ENCODE results near the gene MRRF.

MRRF gene

GRCh38 chr9:122368642-122369041 is 104.0 kb downstream of the MRRF start:
- Histone ChIP-seq H3K4me3 (ENCODE audit: low read length) (no peak overlapping the region), H3K27ac (ENCODE audit: low read length) (no peak overlapping the region), H3K9me3 (ENCODE audit: insufficient read depth, low read depth, low read length) (no peaks in the 10 kb centered on the region), H3K9ac (ENCODE audit: low read depth, low read length) (no peak overlapping the region), H3K4me1 (ENCODE audit: insufficient read depth, low read length) (0 out of 2 replicates have a peak, but pooled peaks cover 5% of the 10 kb centered on the region), H3K27me3 (ENCODE audit: insufficient read depth, low read length) (peaks cover 51% of the 10 kb centered on the region), H3K36me3 (ENCODE audit: insufficient read depth, low read depth, low read length) (no peaks in the 10 kb centered on the region)

GRCh38 chr9:122370303-122370702 is 105.6 kb downstream of the MRRF start:
- H3K9me3 ChIP-seq (ENCODE audit: insufficient read depth, low read depth, low read length): no peaks in the 10 kb centered on the region
- peaks cover 67% of the 10 kb centered on the region for H3K27me3 ChIP-seq (ENCODE audit: insufficient read depth, low read length)
- peaks cover 10% of the 10 kb centered on the region for H3K4me1 ChIP-seq (ENCODE audit: insufficient read depth, low read length)
- H3K27ac ChIP-seq (ENCODE audit: low read length): no peak overlapping the region
- H3K36me3 ChIP-seq (ENCODE audit: insufficient read depth, low read depth, low read length): no peaks in the 10 kb centered on the region
- H3K9ac ChIP-seq (ENCODE audit: low read depth, low read length): no peak overlapping the region
- H3K4me3 ChIP-seq (ENCODE audit: low read length): peak overlapping the region; percentile 73; the same call in 1 of the 2 replicates

- Histone ChIP-seq H3K36me3 (ENCODE audit: insufficient read depth, low read depth, low read length) (no peaks in the 10 kb centered on the region), H3K9ac (ENCODE audit: low read depth, low read length) (no peak within 1 kb of the TSS), H3K27me3 (ENCODE audit: insufficient read depth, low read length) (peaks cover 72% of the 10 kb centered on the region), H3K27ac (ENCODE audit: low read length) (no peak within 1 kb of the TSS), H3K9me3 (ENCODE audit: insufficient read depth, low read depth, low read length) (no peaks in the 10 kb centered on the region), H3K4me1 (ENCODE audit: insufficient read depth, low read length) (peaks cover 17% of the 10 kb centered on the region), H3K4me3 (ENCODE audit: low read length) (peak within 1 kb of the TSS; percentile 73)
Observed at GRCh38 chr9:122370869-122371755, 106.4 kb downstream of the MRRF start, which contains the start of gene PTGS1. Gene PTGS1 (plus strand): TSS chr9:122371024. CDS start chr9:122371085, 61 bp downstream.

GRCh38 chr9:122371846-122372245 is 107.2 kb downstream of the MRRF start:
- H3K4me1 ChIP-seq (ENCODE audit: insufficient read depth, low read length): peaks cover 22% of the 10 kb centered on the region
- H3K36me3 ChIP-seq (ENCODE audit: insufficient read depth, low read depth, low read length): no peaks in the 10 kb centered on the region
- H3K9ac ChIP-seq (ENCODE audit: low read depth, low read length): no peak overlapping the region
- H3K9me3 ChIP-seq (ENCODE audit: insufficient read depth, low read depth, low read length): no peaks in the 10 kb centered on the region
- H3K4me3 ChIP-seq (ENCODE audit: low read length): peak overlapping the region; percentile 73; the same call in 1 of the 2 replicates
- H3K27ac ChIP-seq (ENCODE audit: low read length): no peak overlapping the region
- H3K27me3 ChIP-seq (ENCODE audit: insufficient read depth, low read length): peaks cover 72% of the 10 kb centered on the region

- Histone ChIP-seq H3K4me3 (ENCODE audit: low read length) (no peak overlapping the region), H3K27me3 (ENCODE audit: insufficient read depth, low read length) (peaks cover 72% of the 10 kb centered on the region), H3K9ac (ENCODE audit: low read depth, low read length) (no peak overlapping the region), H3K9me3 (ENCODE audit: insufficient read depth, low read depth, low read length) (no peaks in the 10 kb centered on the region), H3K27ac (ENCODE audit: low read length) (no peak overlapping the region), H3K4me1 (ENCODE audit: insufficient read depth, low read length) (peaks cover 22% of the 10 kb centered on the region), H3K36me3 (ENCODE audit: insufficient read depth, low read depth, low read length) (no peaks in the 10 kb centered on the region)
Observed at GRCh38 chr9:122372856-122373845, 108.5 kb downstream of the MRRF start.

- Histone ChIP-seq H3K27me3 (ENCODE audit: insufficient read depth, low read length) (peaks cover 58% of the 10 kb centered on the region), H3K9me3 (ENCODE audit: insufficient read depth, low read depth, low read length) (peaks cover 6% of the 10 kb centered on the region; the same call in 1 of the 2 replicates), H3K36me3 (ENCODE audit: insufficient read depth, low read depth, low read length) (no peaks in the 10 kb centered on the region), H3K4me3 (ENCODE audit: low read length) (peak overlapping the region; percentile 39), H3K27ac (ENCODE audit: low read length) (no peak overlapping the region), H3K4me1 (ENCODE audit: insufficient read depth, low read length) (peaks cover 22% of the 10 kb centered on the region), H3K9ac (ENCODE audit: low read depth, low read length) (peak overlapping the region; percentile 0; the same call in 1 of the 2 replicates)
Observed at GRCh38 chr9:122374885-122375420, 110.3 kb downstream of the MRRF start.

- Histone ChIP-seq H3K27ac (ENCODE audit: low read length) (no peak overlapping the region), H3K27me3 (ENCODE audit: insufficient read depth, low read length) (peaks cover 40% of the 10 kb centered on the region), H3K36me3 (ENCODE audit: insufficient read depth, low read depth, low read length) (no peaks in the 10 kb centered on the region), H3K9me3 (ENCODE audit: insufficient read depth, low read depth, low read length) (peaks cover 6% of the 10 kb centered on the region; the same call in 1 of the 2 replicates), H3K9ac (ENCODE audit: low read depth, low read length) (no peak overlapping the region), H3K4me3 (ENCODE audit: low read length) (no peak overlapping the region), H3K4me1 (ENCODE audit: insufficient read depth, low read length) (peaks cover 18% of the 10 kb centered on the region)
Observed at GRCh38 chr9:122376796-122377195, 112.1 kb downstream of the MRRF start.

GRCh38 chr9:122377241-122378164 is 112.8 kb downstream of the MRRF start:
- H3K4me1 ChIP-seq (ENCODE audit: insufficient read depth, low read length): peaks cover 18% of the 10 kb centered on the region
- H3K4me3 ChIP-seq (ENCODE audit: low read length): no peak overlapping the region
- no peak overlapping the region for H3K9ac ChIP-seq (ENCODE audit: low read depth, low read length)
- peaks cover 6% of the 10 kb centered on the region; the same call in 1 of the 2 replicates for H3K9me3 ChIP-seq (ENCODE audit: insufficient read depth, low read depth, low read length)
- no peaks in the 10 kb centered on the region for H3K36me3 ChIP-seq (ENCODE audit: insufficient read depth, low read depth, low read length)
- H3K27ac ChIP-seq (ENCODE audit: low read length): no peak overlapping the region
- peaks cover 32% of the 10 kb centered on the region for H3K27me3 ChIP-seq (ENCODE audit: insufficient read depth, low read length)

- Histone ChIP-seq H3K9ac (ENCODE audit: low read depth, low read length) (no peak overlapping the region), H3K27me3 (ENCODE audit: insufficient read depth, low read length) (peaks cover 25% of the 10 kb centered on the region), H3K4me1 (ENCODE audit: insufficient read depth, low read length) (peaks cover 18% of the 10 kb centered on the region), H3K36me3 (ENCODE audit: insufficient read depth, low read depth, low read length) (no peaks in the 10 kb centered on the region), H3K4me3 (ENCODE audit: low read length) (no peak overlapping the region), H3K9me3 (ENCODE audit: insufficient read depth, low read depth, low read length) (peaks cover 6% of the 10 kb centered on the region; the same call in 1 of the 2 replicates), H3K27ac (ENCODE audit: low read length) (no peak overlapping the region)
Observed at GRCh38 chr9:122378236-122378635, 113.6 kb downstream of the MRRF start.

- Histone ChIP-seq H3K27me3 (ENCODE audit: insufficient read depth, low read length) (peaks cover 14% of the 10 kb centered on the region), H3K36me3 (ENCODE audit: insufficient read depth, low read depth, low read length) (no peaks in the 10 kb centered on the region), H3K4me1 (ENCODE audit: insufficient read depth, low read length) (peaks cover 18% of the 10 kb centered on the region), H3K4me3 (ENCODE audit: low read length) (no peak overlapping the region), H3K9me3 (ENCODE audit: insufficient read depth, low read depth, low read length) (peaks cover 6% of the 10 kb centered on the region; the same call in 1 of the 2 replicates), H3K9ac (ENCODE audit: low read depth, low read length) (no peak overlapping the region), H3K27ac (ENCODE audit: low read length) (no peak overlapping the region)
Observed at GRCh38 chr9:122379340-122379739, 114.7 kb downstream of the MRRF start.

All from iPS-20b (cell line).